ENCODE measurements around the gene TBX6.
"Not testable (repeated sequence)": the region's sequence is repeated elsewhere in the genome, so short reads cannot be mapped to it uniquely, and the experiment has no call there.

The TBX6 gene

GRCh38 chr16:30091474-30092372 lies at the start of gene TBX6:
TSS of gene TBX6 (minus strand) at chr16:30091924. CDS start at chr16:30091193, 731 bp downstream.
- DNase-seq: peak; percentile 92

GRCh38 chr16:30139583-30140481 lies 48.1 kb upstream of the TBX6 start:
- DNase-seq: no peak

GRCh38 chr16:30137897-30138296 lies 46.2 kb upstream of the TBX6 start:
- DNase-seq: no peak

- no peak for DNase-seq
Measured at GRCh38 chr16:30136971-30137605, 45.4 kb upstream of the TBX6 start.

GRCh38 chr16:30132591-30132990 lies 40.9 kb upstream of the TBX6 start:
- no peak for DNase-seq

- DNase-seq: no peak
Measured at GRCh38 chr16:30131869-30132475, 40.2 kb upstream of the TBX6 start.

GRCh38 chr16:30127993-30128392 lies 36.3 kb upstream of the TBX6 start:
- no peak for DNase-seq

- not testable (repeated sequence) for DNase-seq
Measured at GRCh38 chr16:30125690-30126089, 34.0 kb upstream of the TBX6 start.

- DNase-seq: no peak
Measured at GRCh38 chr16:30124985-30125379, 33.3 kb upstream of the TBX6 start.

GRCh38 chr16:30122604-30123160 lies 31.0 kb upstream of the TBX6 start:
- DNase-seq: no peak

GRCh38 chr16:30121741-30122571 lies 30.2 kb upstream of the TBX6 start:
- DNase-seq: no peak

GRCh38 chr16:30120340-30121105 lies 28.8 kb upstream of the TBX6 start:
- DNase-seq: no peak

- no peak for DNase-seq
Measured at GRCh38 chr16:30119428-30119827, 27.7 kb upstream of the TBX6 start.

GRCh38 chr16:30117768-30118167 lies 26.0 kb upstream of the TBX6 start:
- no peak for DNase-seq

GRCh38 chr16:30116291-30117207 lies 24.8 kb upstream of the TBX6 start:
- DNase-seq: no peak

GRCh38 chr16:30115238-30115637 lies 23.5 kb upstream of the TBX6 start:
- no peak for DNase-seq

- DNase-seq: not testable (repeated sequence)
Measured at GRCh38 chr16:30114833-30115232, 23.1 kb upstream of the TBX6 start.

- no peak for DNase-seq
Measured at GRCh38 chr16:30114411-30114810, 22.7 kb upstream of the TBX6 start.

GRCh38 chr16:30113711-30114333 lies 22.1 kb upstream of the TBX6 start:
- no peak for DNase-seq

All from midbrain (tissue), 1 donor.